Neural cell (in vitro differentiated cells): ENCODE data around the gene TMPRSS3. TPM values are rescaled to one million over a fixed set of nuclear protein-coding genes. Genes with fewer than 3 reads are reported as not detected.

ENCODE experiments used
- H2AFZ ChIP-seq: fragments of 200-600, 300-800 bp; sonication (generic), shearing (Covaris generic); 2 replicates; pipeline ENCODE4 v1.6.0; 2014; ENCODE audit warnings: low read depth, mild to moderate bottlenecking, antibody characterized with exemption, low read length, moderate library complexity
- H3F3A ChIP-seq: fragments of 200-600 bp; shearing (Covaris generic); 2 replicates; pipeline ENCODE4 v1.6.1; 2016; ENCODE audit warnings: mild to moderate bottlenecking, moderate library complexity, mixed read lengths, antibody characterized with exemption, low read length; ENCODE audit not compliant: insufficient read depth, poor library complexity, severe bottlenecking
- H3K27ac ChIP-seq: fragments of 200-600, 300-800 bp; sonication (generic), shearing (Covaris generic); 2 replicates; pipeline ENCODE4 v1.5.1; 2014; ENCODE audit warnings: mild to moderate bottlenecking, low read length, moderate library complexity
- H3K27me3 ChIP-seq: fragments of 300-800, 200-600 bp; sonication (generic), shearing (Covaris generic); 2 replicates; pipeline ENCODE4 v1.6.0; 2014; ENCODE audit warnings: mild to moderate bottlenecking, low read depth, low read length, moderate library complexity; ENCODE audit not compliant: insufficient read depth
- H3K36me3 ChIP-seq: fragments of 300-800, 200-600 bp; sonication (generic), shearing (Covaris generic); 2 replicates; pipeline ENCODE4 v1.5.1; 2014; ENCODE audit warnings: mild to moderate bottlenecking, antibody characterized with exemption, low read length, moderate library complexity; ENCODE audit not compliant: insufficient read depth
- H3K4me2 ChIP-seq: fragments of 300-800, 200-600 bp; sonication (generic), shearing (Covaris generic); 2 replicates; pipeline ENCODE4 v1.6.0; 2014; ENCODE audit warnings: mild to moderate bottlenecking, low read length
- H3K4me3 ChIP-seq: fragments of 300-800, 200-600 bp; sonication (generic), shearing (Covaris generic); 2 replicates; pipeline ENCODE4 v1.5.1; 2014; ENCODE audit warnings: mild to moderate bottlenecking, low read length, moderate library complexity
- H3K79me2 ChIP-seq: fragments of 200-600 bp; shearing (Covaris generic); replicated peaks from 2 replicates; pipeline ENCODE4 v1.6.0; 2014; ENCODE audit warnings: mild to moderate bottlenecking, low read length, moderate library complexity; ENCODE audit not compliant: insufficient read depth
- H3K9ac ChIP-seq: fragments of 300-800, 200-600 bp; sonication (generic), shearing (Covaris generic); 2 replicates; pipeline ENCODE4 v1.6.1; 2016; ENCODE audit warnings: mild to moderate bottlenecking, low read length, mixed read lengths
- H3K9me2 ChIP-seq: fragments of 200-600 bp; shearing (Covaris generic); 2 replicates; pipeline ENCODE4 v1.6.1; 2016; ENCODE audit warnings: mild to moderate bottlenecking, low read length, mixed read lengths; ENCODE audit not compliant: insufficient read depth
- H3K9me3 ChIP-seq: fragments of 200-600, 300-800 bp; sonication (generic), shearing (Covaris generic); 2 replicates; pipeline ENCODE4 v1.6.1; 2016; ENCODE audit warnings: mild to moderate bottlenecking, mixed run types, low read length, moderate library complexity, mixed read lengths
- H4K20me1 ChIP-seq: fragments of 200-600 bp; shearing (Covaris generic); 2 replicates; pipeline ENCODE4 v1.6.1; 2016; ENCODE audit warnings: mild to moderate bottlenecking, mixed run types; ENCODE audit not compliant: insufficient read depth
- EP300 ChIP-seq: fragments of 450-650 bp; conservative IDR thresholded peaks from 2 replicates; pipeline ENCODE4 v1.6.1; 2014; ENCODE audit warnings: antibody characterized with exemption, mild to moderate bottlenecking, moderate library complexity; ENCODE audit not compliant: poor library complexity, severe bottlenecking
- EZH2 ChIP-seq: fragments of 200-600, 300-800 bp; shearing (Covaris generic), sonication (generic); IDR thresholded peaks from 2 replicates; pipeline ENCODE4 v1.6.1; 2014; ENCODE audit warnings: antibody characterized with exemption, low read length, borderline replicate concordance, mild to moderate bottlenecking; ENCODE audit not compliant: insufficient read depth, poor library complexity, severe bottlenecking
- MXI1 ChIP-seq: fragments of 450-650 bp; conservative IDR thresholded peaks from 2 replicates; pipeline ENCODE4 v1.6.1; 2014; ENCODE audit warnings: antibody characterized with exemption, mild to moderate bottlenecking; ENCODE audit not compliant: poor library complexity, severe bottlenecking
- POLR2AphosphoS5 ChIP-seq: IDR thresholded peaks from 2 replicates; pipeline ENCODE4 v1.6.1; 2012
- RAD21 ChIP-seq: fragments of 450-650 bp; conservative IDR thresholded peaks from 2 replicates; pipeline ENCODE4 v1.6.1; 2014; ENCODE audit warnings: antibody characterized with exemption, mild to moderate bottlenecking, moderate library complexity
- SMC3 ChIP-seq: fragments of 450-650 bp; conservative IDR thresholded peaks from 2 replicates; pipeline ENCODE4 v1.6.1; 2014; ENCODE audit warnings: antibody characterized with exemption, mild to moderate bottlenecking, moderate library complexity; ENCODE audit not compliant: poor library complexity
- TAF1 ChIP-seq: IDR thresholded peaks from 2 replicates; pipeline ENCODE4 v1.6.1; 2012; ENCODE audit warnings: low read depth
- polyA plus RNA-seq: library from polyadenylated mRNA; depleted of rRNA; stranded (reverse); fragments of >200 nt; gene quantifications from 2 replicates; pipeline ENCODE4 v1.2.3, GENCODE V29; 2014
- TF ChIP-seq, protein P1 (sequence below): IDR thresholded peaks from 2 replicates; pipeline ENCODE4 v1.6.1; 2012; ENCODE audit warnings: borderline replicate concordance
- TF ChIP-seq, protein P2 (sequence below): fragments of 450-650 bp; IDR thresholded peaks from 2 replicates; pipeline ENCODE4 v1.5.1; 2014; ENCODE audit warnings: antibody characterized with exemption, mild to moderate bottlenecking, moderate library complexity; ENCODE audit not compliant: poor library complexity, severe bottlenecking

Gene TMPRSS3
- polyA plus RNA-seq, 1 donor from 2014 or later: 0.12 TPM

DNA sequence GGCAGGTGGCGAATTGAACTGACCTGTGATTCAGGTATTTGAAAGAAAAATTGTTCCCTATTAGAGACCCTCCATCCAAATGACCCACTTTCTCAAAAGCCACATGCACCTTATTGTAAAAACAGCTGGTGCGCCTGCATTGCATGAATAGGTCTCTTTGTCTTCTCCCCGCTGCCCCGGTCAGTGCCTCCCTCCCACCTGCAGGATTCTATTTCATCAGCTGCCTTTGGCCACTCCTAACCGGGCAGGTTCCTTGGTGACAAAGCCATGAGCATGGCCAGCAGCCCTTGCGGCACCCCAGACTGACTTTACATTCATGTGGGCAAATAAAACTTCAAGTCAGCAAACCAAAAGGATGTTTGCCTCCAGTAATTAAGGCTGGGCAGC lies 6.4 kb downstream of the TMPRSS3 start:
- H3K27me3 ChIP-seq: no peaks in the 10 kb centered on the region
- H2AFZ ChIP-seq: no peak overlapping the region
- H3K9me2 ChIP-seq: no peaks in the 10 kb centered on the region
- TF ChIP-seq EP300: no peak
- TF ChIP-seq, protein P1, sequence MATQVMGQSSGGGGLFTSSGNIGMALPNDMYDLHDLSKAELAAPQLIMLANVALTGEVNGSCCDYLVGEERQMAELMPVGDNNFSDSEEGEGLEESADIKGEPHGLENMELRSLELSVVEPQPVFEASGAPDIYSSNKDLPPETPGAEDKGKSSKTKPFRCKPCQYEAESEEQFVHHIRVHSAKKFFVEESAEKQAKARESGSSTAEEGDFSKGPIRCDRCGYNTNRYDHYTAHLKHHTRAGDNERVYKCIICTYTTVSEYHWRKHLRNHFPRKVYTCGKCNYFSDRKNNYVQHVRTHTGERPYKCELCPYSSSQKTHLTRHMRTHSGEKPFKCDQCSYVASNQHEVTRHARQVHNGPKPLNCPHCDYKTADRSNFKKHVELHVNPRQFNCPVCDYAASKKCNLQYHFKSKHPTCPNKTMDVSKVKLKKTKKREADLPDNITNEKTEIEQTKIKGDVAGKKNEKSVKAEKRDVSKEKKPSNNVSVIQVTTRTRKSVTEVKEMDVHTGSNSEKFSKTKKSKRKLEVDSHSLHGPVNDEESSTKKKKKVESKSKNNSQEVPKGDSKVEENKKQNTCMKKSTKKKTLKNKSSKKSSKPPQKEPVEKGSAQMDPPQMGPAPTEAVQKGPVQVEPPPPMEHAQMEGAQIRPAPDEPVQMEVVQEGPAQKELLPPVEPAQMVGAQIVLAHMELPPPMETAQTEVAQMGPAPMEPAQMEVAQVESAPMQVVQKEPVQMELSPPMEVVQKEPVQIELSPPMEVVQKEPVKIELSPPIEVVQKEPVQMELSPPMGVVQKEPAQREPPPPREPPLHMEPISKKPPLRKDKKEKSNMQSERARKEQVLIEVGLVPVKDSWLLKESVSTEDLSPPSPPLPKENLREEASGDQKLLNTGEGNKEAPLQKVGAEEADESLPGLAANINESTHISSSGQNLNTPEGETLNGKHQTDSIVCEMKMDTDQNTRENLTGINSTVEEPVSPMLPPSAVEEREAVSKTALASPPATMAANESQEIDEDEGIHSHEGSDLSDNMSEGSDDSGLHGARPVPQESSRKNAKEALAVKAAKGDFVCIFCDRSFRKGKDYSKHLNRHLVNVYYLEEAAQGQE: no peak
- no peak for TF ChIP-seq EZH2
- no peak for TF ChIP-seq SMC3
- no peak for TF ChIP-seq POLR2AphosphoS5
- no peak for TF ChIP-seq RAD21
- no peak for TF ChIP-seq MXI1
- TF ChIP-seq, protein P2, sequence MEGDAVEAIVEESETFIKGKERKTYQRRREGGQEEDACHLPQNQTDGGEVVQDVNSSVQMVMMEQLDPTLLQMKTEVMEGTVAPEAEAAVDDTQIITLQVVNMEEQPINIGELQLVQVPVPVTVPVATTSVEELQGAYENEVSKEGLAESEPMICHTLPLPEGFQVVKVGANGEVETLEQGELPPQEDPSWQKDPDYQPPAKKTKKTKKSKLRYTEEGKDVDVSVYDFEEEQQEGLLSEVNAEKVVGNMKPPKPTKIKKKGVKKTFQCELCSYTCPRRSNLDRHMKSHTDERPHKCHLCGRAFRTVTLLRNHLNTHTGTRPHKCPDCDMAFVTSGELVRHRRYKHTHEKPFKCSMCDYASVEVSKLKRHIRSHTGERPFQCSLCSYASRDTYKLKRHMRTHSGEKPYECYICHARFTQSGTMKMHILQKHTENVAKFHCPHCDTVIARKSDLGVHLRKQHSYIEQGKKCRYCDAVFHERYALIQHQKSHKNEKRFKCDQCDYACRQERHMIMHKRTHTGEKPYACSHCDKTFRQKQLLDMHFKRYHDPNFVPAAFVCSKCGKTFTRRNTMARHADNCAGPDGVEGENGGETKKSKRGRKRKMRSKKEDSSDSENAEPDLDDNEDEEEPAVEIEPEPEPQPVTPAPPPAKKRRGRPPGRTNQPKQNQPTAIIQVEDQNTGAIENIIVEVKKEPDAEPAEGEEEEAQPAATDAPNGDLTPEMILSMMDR: no peak
- no peak for TF ChIP-seq TAF1
- no peak overlapping the region for H3K27ac ChIP-seq
- no peak overlapping the region for H3K4me3 ChIP-seq
- no peaks in the 10 kb centered on the region for H3K79me2 ChIP-seq
- no peaks in the 10 kb centered on the region for H3K9me3 ChIP-seq
- H3K4me2 ChIP-seq: no peak overlapping the region
- H3K36me3 ChIP-seq: no peaks in the 10 kb centered on the region
- H3K9ac ChIP-seq: no peak overlapping the region
- H4K20me1 ChIP-seq: no peaks in the 10 kb centered on the region
- no peaks in the 10 kb centered on the region for H3F3A ChIP-seq

DNA sequence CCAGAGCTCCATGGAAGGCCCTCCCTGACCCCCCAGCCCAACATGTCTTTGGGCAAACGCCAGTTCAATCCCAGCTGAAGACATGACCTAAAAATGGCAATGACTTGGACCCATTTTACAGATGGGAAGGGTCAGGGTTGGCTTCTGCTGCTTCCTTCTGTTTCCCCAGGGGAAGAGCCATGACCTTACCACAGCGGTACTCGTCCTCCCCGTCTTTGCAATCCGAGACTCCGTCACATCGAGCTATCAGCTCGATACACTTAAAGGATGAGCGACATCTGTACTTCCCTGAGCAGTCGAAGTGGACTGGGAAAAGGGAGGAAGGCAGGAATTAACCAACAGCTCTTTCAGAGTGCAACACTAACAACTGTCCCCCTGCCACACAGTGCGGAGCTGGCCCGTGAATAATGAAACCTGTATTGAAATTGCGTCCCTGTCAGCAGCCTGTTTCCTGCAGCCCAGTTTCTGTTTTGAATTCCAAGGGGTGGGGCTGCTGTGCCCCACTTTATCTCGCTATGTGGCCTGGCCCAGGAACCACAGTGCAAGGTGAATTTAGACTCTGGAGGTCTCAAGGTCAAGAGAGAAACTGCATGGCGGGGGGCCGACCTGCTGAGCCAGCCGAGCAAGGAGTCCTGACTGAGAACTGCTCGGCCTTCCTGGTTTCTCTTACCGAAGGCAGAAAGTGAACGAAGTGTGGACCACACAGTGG lies 7.0 kb downstream of the TMPRSS3 start:
- no peak overlapping the region for H2AFZ ChIP-seq
- no peaks in the 10 kb centered on the region for H3K9me3 ChIP-seq
- no peak overlapping the region for H3K27ac ChIP-seq
- no peaks in the 10 kb centered on the region for H3K79me2 ChIP-seq
- no peak for TF ChIP-seq EP300
- TF ChIP-seq EZH2: no peak
- no peak for TF ChIP-seq POLR2AphosphoS5
- no peak for TF ChIP-seq MXI1
- no peak for TF ChIP-seq SMC3
- TF ChIP-seq TAF1: no peak
- TF ChIP-seq, protein P1: no peak
- TF ChIP-seq RAD21: no peak
- TF ChIP-seq, protein P2: no peak
- no peaks in the 10 kb centered on the region for H3K36me3 ChIP-seq
- H4K20me1 ChIP-seq: no peaks in the 10 kb centered on the region
- no peaks in the 10 kb centered on the region for H3K27me3 ChIP-seq
- no peaks in the 10 kb centered on the region for H3K9me2 ChIP-seq
- no peaks in the 10 kb centered on the region for H3F3A ChIP-seq
- no peak overlapping the region for H3K9ac ChIP-seq
- no peak overlapping the region for H3K4me2 ChIP-seq
- H3K4me3 ChIP-seq: no peak overlapping the region
